ENCODE results near the gene RPS28.
"Not testable (repeated sequence)": the region's sequence is repeated elsewhere in the genome, so short reads cannot be mapped to it uniquely, and the experiment has no call there.

The RPS28 gene

GRCh38 chr19:8342684-8343482, 21.6 kb downstream of the RPS28 start, which contains the start of gene KANK3:
Gene KANK3 (minus strand): TSS chr19:8343262. CDS start chr19:8337828, 5,434 bp downstream.
- DNase-seq: peak; percentile 88

DNA sequence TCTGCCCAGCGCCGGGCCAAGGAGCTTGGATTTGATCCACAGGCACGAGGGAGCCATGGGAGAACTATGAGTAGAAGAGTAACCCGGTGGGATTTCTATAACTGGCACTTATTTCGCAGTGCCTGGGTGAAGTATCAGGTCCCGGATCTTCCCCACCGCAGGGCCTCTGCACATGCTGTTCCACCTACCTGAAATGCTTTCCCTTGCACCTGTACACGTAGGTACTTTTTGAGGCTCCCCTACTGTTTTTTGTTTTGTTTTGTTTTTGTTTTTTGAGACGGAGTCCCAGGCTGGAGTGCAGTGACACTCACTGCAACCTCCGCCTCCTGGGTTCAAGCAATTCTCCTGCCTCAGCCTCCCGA, 22.2 kb downstream of the RPS28 start:
- DNase-seq: no peak

GRCh38 chr19:8349629-8350372, 28.5 kb downstream of the RPS28 start:
- not testable (repeated sequence) for DNase-seq

DNA sequence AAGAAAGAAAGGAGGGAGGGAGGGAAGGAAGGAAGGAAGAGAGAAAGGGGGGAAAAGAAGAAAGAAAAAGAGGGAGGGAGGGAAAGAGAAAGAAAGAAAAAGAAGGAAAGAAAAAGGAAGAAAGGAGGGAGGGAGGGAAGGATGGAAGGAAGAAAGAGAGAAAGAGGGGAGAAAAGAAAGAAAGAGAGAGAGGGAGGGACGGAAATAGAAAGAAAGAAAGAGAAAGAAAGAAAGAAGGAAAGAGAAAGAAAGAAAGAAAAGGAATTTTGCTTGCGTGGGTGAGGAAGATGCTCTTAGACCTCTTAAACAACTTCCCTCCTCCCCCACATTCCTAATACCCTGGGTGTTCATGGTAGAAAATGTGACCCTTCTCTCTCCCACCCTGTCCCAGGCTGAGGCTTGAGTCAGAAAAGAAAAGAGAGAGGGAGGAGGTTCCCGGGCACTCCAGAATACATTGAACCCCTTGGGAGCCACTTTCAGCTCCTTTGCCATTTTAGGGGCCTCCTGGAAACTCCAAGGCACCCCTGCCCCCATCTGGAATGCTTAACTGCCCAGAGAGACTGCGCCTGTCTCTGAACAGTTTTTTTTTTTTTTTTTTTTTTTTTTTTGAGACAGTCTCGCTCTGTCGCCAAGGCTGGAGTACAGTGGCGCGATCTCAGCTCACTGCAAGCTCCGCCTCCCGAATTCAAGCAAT, 31.0 kb downstream of the RPS28 start:
- no peak for DNase-seq

GRCh38 chr19:8352845-8353244, 31.5 kb downstream of the RPS28 start:
- not testable (repeated sequence) for DNase-seq

DNA sequence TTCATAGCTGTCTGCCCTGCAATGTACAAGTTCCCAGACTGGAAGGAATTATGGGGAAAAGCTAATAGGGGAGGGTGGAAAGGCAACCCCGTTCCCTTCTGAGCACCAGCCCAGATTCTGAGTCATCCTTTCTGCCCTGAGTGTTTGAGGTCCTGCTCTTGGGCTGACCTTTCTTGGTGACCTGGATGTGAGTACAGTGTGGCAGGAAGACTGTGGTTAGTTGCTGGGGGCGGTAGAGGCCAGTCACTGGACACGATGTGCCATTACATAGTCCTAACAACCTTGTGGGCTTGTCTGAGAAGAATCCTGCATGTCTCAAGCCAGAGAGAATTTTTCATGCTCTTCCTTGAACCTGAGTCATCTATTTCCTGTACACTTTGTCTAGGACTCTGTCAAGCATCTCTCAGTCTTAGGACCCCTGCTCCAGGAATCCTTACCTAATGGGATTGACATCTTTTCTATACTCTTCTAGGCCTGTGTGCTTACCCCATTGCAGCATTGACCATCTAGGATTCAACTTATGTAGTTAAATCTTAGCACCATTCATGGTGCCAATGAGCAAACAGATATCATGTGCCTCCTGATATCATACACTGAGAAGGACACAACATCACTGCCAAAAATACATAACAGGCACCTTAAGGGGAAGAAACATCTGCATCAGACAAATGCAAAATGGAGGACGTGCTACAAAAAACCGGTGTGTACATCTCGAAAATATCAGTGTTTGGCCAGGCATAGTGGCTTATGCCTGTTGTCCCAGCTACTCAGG, 34.5 kb downstream of the RPS28 start:
- no peak for DNase-seq

DNA sequence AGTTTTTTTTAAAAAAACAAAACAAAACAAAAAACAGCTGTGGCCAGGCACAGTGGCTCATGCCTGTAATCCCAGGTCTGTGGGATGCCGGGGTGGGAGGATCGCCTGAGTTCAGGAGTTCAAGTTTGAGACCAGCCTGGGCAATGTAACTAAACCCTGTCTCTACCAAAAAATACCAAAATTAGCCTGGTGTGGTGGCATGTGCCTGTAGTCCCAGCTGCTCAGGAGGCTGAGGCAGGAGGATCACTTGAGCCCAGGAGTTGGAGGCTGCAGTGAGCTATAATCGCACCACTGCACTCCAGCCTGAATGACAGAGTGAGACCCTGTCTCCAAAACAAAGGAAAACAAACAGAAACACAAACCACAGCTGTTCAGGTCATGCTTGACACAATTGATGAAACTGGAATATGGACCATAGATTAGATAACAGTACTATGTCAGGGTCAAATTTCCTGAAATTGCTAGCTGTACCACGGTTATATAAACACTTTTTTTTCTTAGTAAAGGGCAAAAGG, 35.8 kb downstream of the RPS28 start:
- no peak for DNase-seq

DNA sequence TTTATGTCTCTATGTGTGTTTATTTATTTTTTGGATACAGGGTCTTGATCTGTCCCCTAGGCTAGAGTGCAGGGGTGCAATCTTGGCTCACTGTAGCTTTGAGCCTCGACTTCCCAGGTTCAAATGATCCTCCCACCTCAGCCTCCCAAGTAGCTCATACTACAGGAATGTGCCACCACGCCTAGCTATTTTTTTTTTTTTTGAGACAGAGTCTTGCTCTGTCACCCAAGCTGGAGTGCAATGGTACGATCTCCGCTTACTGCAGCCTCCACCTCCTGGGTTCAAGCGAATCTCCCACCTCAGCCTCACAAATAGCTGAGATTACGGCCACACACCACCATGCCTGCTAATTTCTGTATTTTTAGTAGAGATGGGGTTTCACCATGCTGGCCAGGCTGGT, 37.7 kb downstream of the RPS28 start:
- DNase-seq: no peak

DNA sequence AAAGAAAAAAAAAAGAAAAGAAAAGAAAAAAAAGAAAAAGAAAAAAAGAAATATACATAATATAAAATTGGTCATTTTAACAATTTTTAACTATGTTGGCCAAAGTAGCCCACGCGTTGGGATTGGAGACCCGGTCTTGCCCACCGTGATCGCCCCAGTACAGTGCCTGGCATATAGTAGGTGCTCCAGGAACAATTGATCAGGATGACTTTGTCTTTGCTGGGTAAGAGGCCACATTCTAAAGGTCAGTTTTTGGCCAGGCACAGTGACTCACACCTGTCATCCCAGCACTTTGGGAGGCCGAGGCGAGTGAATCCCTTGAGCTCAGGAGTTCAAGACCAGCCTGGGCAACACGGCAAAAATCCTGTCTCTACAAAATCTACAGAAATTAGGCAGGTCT, 38.9 kb downstream of the RPS28 start:
- DNase-seq: no peak

DNA sequence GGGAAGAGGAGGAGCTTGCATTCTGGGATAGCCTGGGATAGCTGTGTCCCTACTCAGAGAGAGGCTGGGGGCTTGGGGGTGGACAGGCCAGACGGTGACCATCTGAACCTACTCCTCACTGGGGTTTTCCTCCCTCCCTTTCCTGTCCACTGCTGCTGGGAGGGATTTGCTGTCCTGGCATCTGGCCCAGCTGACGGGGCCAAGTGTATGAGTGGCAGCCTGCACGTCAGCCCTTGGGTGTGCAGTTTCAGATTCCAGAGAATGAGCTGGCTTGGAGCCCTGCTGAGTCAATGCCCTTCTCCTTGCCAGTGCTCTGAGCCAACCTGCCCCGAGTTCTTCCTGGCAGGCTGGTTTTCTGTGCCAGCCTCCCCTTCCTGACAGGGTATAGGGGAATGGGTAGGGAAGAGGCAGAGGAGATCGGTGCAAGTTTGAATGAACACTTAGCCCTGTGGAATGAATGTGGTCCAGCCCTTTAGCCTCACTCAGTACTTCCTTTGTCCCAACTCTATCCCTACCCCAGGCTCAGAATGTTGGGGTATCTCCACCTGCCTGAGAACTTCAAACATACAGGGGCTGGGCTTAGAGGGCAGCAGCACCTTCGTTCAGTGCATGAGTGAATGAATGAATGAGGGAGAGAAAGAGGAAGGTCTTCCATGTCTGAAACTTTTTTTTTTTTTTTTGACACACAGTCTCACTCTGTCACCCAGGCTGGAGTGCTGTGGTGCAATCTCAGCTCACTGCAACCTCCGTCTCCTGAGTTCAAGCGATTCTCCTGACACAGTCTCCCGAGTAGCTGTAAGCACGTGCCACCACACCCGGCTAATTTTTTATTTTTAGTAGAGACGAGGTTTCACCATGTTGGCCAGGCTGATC, 40.9 kb downstream of the RPS28 start:
- no peak for DNase-seq

- DNase-seq: peak; percentile 23
These were observed 42.8 kb downstream of the RPS28 start, which contains the start of gene ANGPTL4 for GRCh38 chr19:8363803-8364771. Gene ANGPTL4 (plus strand): TSS chr19:8364155. CDS start chr19:8364322, 167 bp downstream.

GRCh38 chr19:8366121-8366581, 44.9 kb downstream of the RPS28 start:
- DNase-seq: no peak

- DNase-seq: no peak
These were observed 45.6 kb downstream of the RPS28 start for GRCh38 chr19:8366961-8367326.

DNA sequence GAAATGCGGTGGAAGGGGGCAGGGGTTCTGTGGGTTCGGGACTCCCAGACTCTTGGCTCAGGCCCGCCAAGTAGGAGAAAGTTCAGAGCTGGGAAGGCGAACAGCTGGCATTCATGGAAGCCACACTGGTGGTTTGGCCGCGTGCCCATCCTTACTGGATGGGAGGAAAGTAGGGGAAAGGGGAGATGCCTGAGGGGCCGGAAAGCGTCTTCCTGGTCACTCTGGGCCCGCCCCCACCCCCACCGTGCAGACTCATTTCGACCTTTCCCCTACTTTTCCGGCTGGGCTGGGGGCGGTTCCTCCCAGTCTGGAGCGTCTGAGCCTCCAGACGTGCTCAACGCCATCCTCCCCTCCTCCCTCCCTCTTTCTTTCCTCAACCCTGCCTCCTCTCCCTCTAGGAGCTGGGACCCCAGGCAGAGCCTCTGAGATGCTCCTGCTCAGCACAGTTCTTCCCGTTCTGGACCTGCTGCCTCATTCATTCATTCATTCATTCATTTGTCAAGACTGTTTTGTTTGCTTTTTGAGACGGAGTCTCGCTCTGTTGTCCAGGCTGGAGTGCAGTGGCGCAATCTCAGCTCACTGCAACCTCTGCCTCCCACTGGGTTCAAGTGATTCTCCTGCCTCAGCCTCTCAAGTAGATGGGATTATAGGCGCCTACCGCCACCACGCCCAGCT, 46.2 kb downstream of the RPS28 start:
- no peak for DNase-seq

DNA sequence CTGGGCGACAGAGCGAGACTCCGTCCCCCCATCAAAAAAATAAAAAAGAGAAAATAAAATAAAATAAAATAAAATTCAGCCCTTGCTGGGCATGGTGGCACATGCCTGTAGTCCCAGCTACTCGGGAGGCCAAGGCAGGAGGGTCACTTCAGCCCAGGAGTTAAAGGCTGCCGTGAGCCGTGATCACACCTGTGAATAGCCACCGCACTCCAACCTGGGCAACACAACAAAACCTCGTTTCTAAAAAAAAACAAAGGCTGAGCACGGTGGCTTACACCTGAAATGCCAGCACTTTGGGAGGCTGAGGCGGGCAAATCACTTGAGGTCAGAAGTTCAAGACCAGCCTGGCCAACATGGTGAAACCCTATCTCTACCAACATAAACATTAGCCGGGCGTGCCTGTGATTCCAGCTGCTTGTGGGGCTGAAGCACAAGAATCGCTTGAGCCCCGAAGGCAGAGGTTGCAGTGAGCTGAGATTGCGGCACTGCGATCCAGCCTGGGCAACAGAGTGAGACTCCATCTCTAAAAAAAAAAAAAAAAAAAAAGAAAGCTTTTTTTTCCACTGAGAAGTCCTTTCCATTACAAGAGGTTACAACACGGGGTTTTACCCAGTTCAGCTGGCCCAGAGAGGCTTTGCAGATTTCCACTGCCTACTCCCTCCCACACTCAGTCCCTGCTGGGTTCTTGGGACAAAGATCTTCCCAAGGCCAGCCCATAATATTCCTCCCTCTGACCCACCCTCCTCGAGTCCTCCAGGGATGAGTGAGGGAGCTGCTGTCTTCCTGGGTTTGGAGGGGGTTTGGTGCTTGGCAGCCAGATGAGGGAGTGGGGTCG, 49.1 kb downstream of the RPS28 start:
- no peak for DNase-seq

DNA sequence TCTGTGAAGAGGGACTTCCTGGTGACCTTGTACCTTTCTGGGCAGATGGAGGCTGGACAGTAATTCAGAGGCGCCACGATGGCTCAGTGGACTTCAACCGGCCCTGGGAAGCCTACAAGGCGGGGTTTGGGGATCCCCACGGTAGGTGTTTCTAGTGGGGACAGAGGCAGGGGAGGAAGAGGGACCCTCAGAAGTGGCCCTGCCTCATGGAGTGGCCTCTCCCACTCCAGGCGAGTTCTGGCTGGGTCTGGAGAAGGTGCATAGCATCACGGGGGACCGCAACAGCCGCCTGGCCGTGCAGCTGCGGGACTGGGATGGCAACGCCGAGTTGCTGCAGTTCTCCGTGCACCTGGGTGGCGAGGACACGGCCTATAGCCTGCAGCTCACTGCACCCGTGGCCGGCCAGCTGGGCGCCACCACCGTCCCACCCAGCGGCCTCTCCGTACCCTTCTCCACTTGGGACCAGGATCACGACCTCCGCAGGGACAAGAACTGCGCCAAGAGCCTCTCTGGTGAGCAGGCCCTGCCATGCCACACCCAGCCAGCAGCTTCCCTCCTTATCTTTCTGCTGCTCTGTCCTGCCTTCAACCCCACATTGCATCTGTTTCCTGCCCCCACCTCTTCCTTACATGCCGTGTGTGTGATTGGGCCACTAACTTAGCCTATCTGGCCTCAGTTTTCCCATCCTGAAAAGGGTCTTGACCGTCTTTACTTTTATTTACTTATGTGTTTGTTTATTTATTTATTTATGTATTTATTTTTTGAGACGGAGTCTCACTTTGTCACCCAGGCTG, 49.9 kb downstream of the RPS28 start:
- DNase-seq: no peak

Measured in central memory CD4-positive, alpha-beta T cell (primary cell).